ENCODE results near the gene TMTC4.
"Not testable (repeated sequence)": the region's sequence is repeated elsewhere in the genome, so short reads cannot be mapped to it uniquely, and the experiment has no call there.

The TMTC4 gene

GRCh38 chr13:100689191-100689590, 14.6 kb upstream of the TMTC4 start:
- no CpG with 5 or more reads among the region's 1 CpG for WGBS (ENCODE audit: insufficient coverage, insufficient read length)
- no peaks in the 10 kb centered on the region for H3K27me3 ChIP-seq (ENCODE audit: control insufficient read depth, insufficient read depth, low read length)
- no peak for DNase-seq (ENCODE audit: low read depth, low spot score)
- no peaks in the 10 kb centered on the region for H3K36me3 ChIP-seq (ENCODE audit: control insufficient read depth, insufficient read depth, low read length)
- H3K4me3 ChIP-seq (ENCODE audit: low read length), result no peak overlapping the region
- H3K9me3 ChIP-seq (ENCODE audit: control insufficient read depth, insufficient read depth, low read length), result peaks cover 1% of the 10 kb centered on the region; the same call in 1 of the 2 replicates
- H3K27ac ChIP-seq (ENCODE audit: low read length), result no peak overlapping the region
- H3K4me1 ChIP-seq (ENCODE audit: control insufficient read depth, insufficient read depth, low read length), result no peaks in the 10 kb centered on the region

- WGBS (ENCODE audit: insufficient coverage, insufficient read length), result no CpG with 5 or more reads among the region's 3 CpGs
- no peak overlapping the region for H3K27ac ChIP-seq (ENCODE audit: low read length)
- no peaks in the 10 kb centered on the region for H3K36me3 ChIP-seq (ENCODE audit: control insufficient read depth, insufficient read depth, low read length)
- H3K4me3 ChIP-seq (ENCODE audit: low read length), result no peak overlapping the region
- H3K9me3 ChIP-seq (ENCODE audit: control insufficient read depth, insufficient read depth, low read length), result no peaks in the 10 kb centered on the region
- DNase-seq (ENCODE audit: low read depth, low spot score), result no peak
- no peaks in the 10 kb centered on the region; the same call in 1 of the 2 replicates for H3K27me3 ChIP-seq (ENCODE audit: control insufficient read depth, insufficient read depth, low read length)
- H3K4me1 ChIP-seq (ENCODE audit: control insufficient read depth, insufficient read depth, low read length), result no peaks in the 10 kb centered on the region
Measured at GRCh38 chr13:100680131-100680530, 5.5 kb upstream of the TMTC4 start.

- not testable (repeated sequence) for H3K27ac ChIP-seq (ENCODE audit: low read length); H3K4me1 ChIP-seq (ENCODE audit: control insufficient read depth, insufficient read depth, low read length); H3K4me3 ChIP-seq (ENCODE audit: low read length); H3K27me3 ChIP-seq (ENCODE audit: control insufficient read depth, insufficient read depth, low read length); H3K36me3 ChIP-seq (ENCODE audit: control insufficient read depth, insufficient read depth, low read length); H3K9me3 ChIP-seq (ENCODE audit: control insufficient read depth, insufficient read depth, low read length); DNase-seq (ENCODE audit: low read depth, low spot score)
- no CpG with 5 or more reads among the region's 5 CpGs for WGBS (ENCODE audit: insufficient coverage, insufficient read length)
Measured at GRCh38 chr13:100677128-100677527, 2.5 kb upstream of the TMTC4 start.

- no peak overlapping the region for H3K27ac ChIP-seq (ENCODE audit: low read length)
- H3K36me3 ChIP-seq (ENCODE audit: control insufficient read depth, insufficient read depth, low read length), result no peaks in the 10 kb centered on the region
- H3K4me1 ChIP-seq (ENCODE audit: control insufficient read depth, insufficient read depth, low read length), result no peaks in the 10 kb centered on the region
- H3K9me3 ChIP-seq (ENCODE audit: control insufficient read depth, insufficient read depth, low read length), result no peaks in the 10 kb centered on the region
- peak overlapping the region; percentile 85; the same call in 1 of the 2 replicates for H3K4me3 ChIP-seq (ENCODE audit: low read length)
- WGBS (ENCODE audit: insufficient coverage, insufficient read length), result no CpG with 5 or more reads among the region's 15 CpGs
- no peak for DNase-seq (ENCODE audit: low read depth, low spot score)
- no peaks in the 10 kb centered on the region; the same call in 1 of the 2 replicates for H3K27me3 ChIP-seq (ENCODE audit: control insufficient read depth, insufficient read depth, low read length)
Measured at GRCh38 chr13:100675661-100676129, 1.1 kb upstream of the TMTC4 start.

GRCh38 chr13:100674872-100675660, 471 bp upstream of the TMTC4 start:
- H3K4me1 ChIP-seq (ENCODE audit: control insufficient read depth, insufficient read depth, low read length), result no peaks in the 10 kb centered on the region
- DNase-seq (ENCODE audit: low read depth, low spot score), result peak; percentile 94
- H3K4me3 ChIP-seq (ENCODE audit: low read length), result peak overlapping the region; percentile 85
- no peaks in the 10 kb centered on the region; the same call in 1 of the 2 replicates for H3K27me3 ChIP-seq (ENCODE audit: control insufficient read depth, insufficient read depth, low read length)
- WGBS (ENCODE audit: insufficient coverage, insufficient read length), result no CpG with 5 or more reads among the region's 67 CpGs
- no peaks in the 10 kb centered on the region for H3K36me3 ChIP-seq (ENCODE audit: control insufficient read depth, insufficient read depth, low read length)
- no peak overlapping the region for H3K27ac ChIP-seq (ENCODE audit: low read length)
- H3K9me3 ChIP-seq (ENCODE audit: control insufficient read depth, insufficient read depth, low read length), result no peaks in the 10 kb centered on the region

DNA sequence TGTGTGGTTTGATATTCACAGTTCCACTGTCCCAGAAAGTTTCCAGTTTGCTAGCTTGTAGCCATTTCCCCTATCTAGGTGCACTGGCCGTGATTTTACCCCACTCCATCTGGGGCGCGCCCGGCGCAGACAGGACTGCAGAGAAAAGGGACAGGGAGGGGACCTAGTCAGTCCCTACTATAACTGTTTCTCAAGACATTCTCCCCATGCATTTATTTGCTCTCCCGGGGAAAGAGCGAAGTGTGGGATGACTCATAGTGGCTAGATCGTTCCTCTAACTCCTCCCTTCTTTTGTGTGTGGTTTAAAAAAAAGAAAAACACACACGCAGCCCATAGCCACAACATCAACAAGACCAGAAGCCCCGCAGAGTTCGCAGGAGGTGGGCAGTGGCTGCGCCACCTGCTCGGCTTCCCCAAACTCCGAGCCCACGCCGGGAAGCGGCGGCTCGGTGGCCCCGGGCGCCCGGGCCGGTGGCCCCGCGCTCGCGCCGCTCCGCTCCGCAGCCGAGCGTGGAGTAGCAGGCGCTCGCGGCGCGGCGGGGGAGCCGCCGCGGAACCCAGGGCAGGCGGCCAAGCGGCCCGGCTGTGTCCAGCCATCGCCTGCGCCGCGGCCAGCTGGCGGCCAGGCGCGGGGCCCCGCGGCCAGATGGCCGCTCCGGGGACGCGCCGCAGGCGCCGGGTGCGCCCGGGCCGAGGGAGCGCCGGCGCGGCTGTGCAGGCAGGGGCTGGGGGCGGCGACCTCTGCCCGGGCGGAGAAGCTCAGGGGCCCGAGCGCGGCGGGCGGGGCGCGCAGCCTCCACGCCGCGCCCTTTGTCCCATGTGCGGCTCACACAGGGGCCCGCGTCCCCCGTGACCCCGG, 653 bp downstream of the TMTC4 start:
- no peaks in the 10 kb centered on the region for H3K4me1 ChIP-seq (ENCODE audit: control insufficient read depth, insufficient read depth, low read length)
- DNase-seq (ENCODE audit: low read depth, low spot score), result no peak
- no peaks in the 10 kb centered on the region for H3K36me3 ChIP-seq (ENCODE audit: control insufficient read depth, insufficient read depth, low read length)
- peak overlapping the region; percentile 85 for H3K4me3 ChIP-seq (ENCODE audit: low read length)
- no peaks in the 10 kb centered on the region for H3K9me3 ChIP-seq (ENCODE audit: control insufficient read depth, insufficient read depth, low read length)
- no CpG with 5 or more reads among the region's 86 CpGs for WGBS (ENCODE audit: insufficient coverage, insufficient read length)
- H3K27ac ChIP-seq (ENCODE audit: low read length), result no peak overlapping the region
- no peaks in the 10 kb centered on the region; the same call in 1 of the 2 replicates for H3K27me3 ChIP-seq (ENCODE audit: control insufficient read depth, insufficient read depth, low read length)

DNA sequence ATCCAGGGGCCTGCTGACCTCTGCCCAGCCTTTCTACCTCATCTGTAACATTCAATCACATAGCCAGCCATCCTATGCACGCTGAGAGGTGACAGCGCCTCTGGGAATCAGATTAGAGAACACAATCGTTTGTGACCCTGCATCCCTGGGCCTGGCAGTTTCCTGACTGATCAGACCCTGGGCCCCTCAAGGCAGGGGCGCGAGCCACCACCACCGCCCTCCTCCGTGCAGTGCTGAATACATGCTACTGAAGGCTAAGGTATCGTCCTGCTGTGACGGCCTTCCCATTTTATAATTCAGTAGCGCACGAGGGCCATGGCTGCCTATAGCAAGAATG, 1.3 kb downstream of the TMTC4 start:
- WGBS (ENCODE audit: insufficient coverage, insufficient read length), result no CpG with 5 or more reads among the region's 11 CpGs
- Histone ChIP-seq H3K27me3 (ENCODE audit: control insufficient read depth, insufficient read depth, low read length) (no peaks in the 10 kb centered on the region; the same call in 1 of the 2 replicates), H3K9me3 (ENCODE audit: control insufficient read depth, insufficient read depth, low read length) (no peaks in the 10 kb centered on the region), H3K36me3 (ENCODE audit: control insufficient read depth, insufficient read depth, low read length) (no peaks in the 10 kb centered on the region), H3K27ac (ENCODE audit: low read length) (no peak overlapping the region), H3K4me1 (ENCODE audit: control insufficient read depth, insufficient read depth, low read length) (no peaks in the 10 kb centered on the region), H3K4me3 (ENCODE audit: low read length) (peak overlapping the region; percentile 85; the same call in 1 of the 2 replicates)
- DNase-seq (ENCODE audit: low read depth, low spot score), result no peak

- no CpG with 5 or more reads among the region's 11 CpGs for WGBS (ENCODE audit: insufficient coverage, insufficient read length)
- H3K4me1 ChIP-seq (ENCODE audit: control insufficient read depth, insufficient read depth, low read length), result no peaks in the 10 kb centered on the region
Measured at GRCh38 chr13:100671389-100672182, 3.0 kb downstream of the TMTC4 start.

GRCh38 chr13:100668408-100668807, 6.2 kb downstream of the TMTC4 start:
- Histone ChIP-seq H3K4me3 (ENCODE audit: low read length) (no peak overlapping the region), H3K4me1 (ENCODE audit: control insufficient read depth, insufficient read depth, low read length) (no peaks in the 10 kb centered on the region), H3K36me3 (ENCODE audit: control insufficient read depth, insufficient read depth, low read length) (peaks cover 21% of the 10 kb centered on the region), H3K27me3 (ENCODE audit: control insufficient read depth, insufficient read depth, low read length) (no peaks in the 10 kb centered on the region), H3K27ac (ENCODE audit: low read length) (no peak overlapping the region), H3K9me3 (ENCODE audit: control insufficient read depth, insufficient read depth, low read length) (no peaks in the 10 kb centered on the region)
- no peak for DNase-seq (ENCODE audit: low read depth, low spot score)
- no CpG with 5 or more reads among the region's 7 CpGs for WGBS (ENCODE audit: insufficient coverage, insufficient read length)

More at GRCh38 chr13:100671389-100672182, 3.0 kb downstream of the TMTC4 start:
- H3K36me3 ChIP-seq (ENCODE audit: control insufficient read depth, insufficient read depth, low read length), result peaks cover 4% of the 10 kb centered on the region
- no peak for DNase-seq (ENCODE audit: low read depth, low spot score)
- H3K4me3 ChIP-seq (ENCODE audit: low read length), result no peak overlapping the region
- H3K27ac ChIP-seq (ENCODE audit: low read length), result no peak overlapping the region
- no peaks in the 10 kb centered on the region for H3K9me3 ChIP-seq (ENCODE audit: control insufficient read depth, insufficient read depth, low read length)
- no peaks in the 10 kb centered on the region; the same call in 1 of the 2 replicates for H3K27me3 ChIP-seq (ENCODE audit: control insufficient read depth, insufficient read depth, low read length)

GRCh38 chr13:100667894-100668293, 6.7 kb downstream of the TMTC4 start:
- Histone ChIP-seq H3K9me3 (ENCODE audit: control insufficient read depth, insufficient read depth, low read length) (no peaks in the 10 kb centered on the region), H3K4me3 (ENCODE audit: low read length) (no peak overlapping the region), H3K4me1 (ENCODE audit: control insufficient read depth, insufficient read depth, low read length) (no peaks in the 10 kb centered on the region), H3K27me3 (ENCODE audit: control insufficient read depth, insufficient read depth, low read length) (no peaks in the 10 kb centered on the region), H3K36me3 (ENCODE audit: control insufficient read depth, insufficient read depth, low read length) (peaks cover 24% of the 10 kb centered on the region), H3K27ac (ENCODE audit: low read length) (no peak overlapping the region)
- no peak for DNase-seq (ENCODE audit: low read depth, low spot score)
- no CpG with 5 or more reads among the region's 9 CpGs for WGBS (ENCODE audit: insufficient coverage, insufficient read length)

Measured in iPS DF 6.9 (cell line).